GM10266 (cell line): ENCODE results near the gene MSL3B.
"Not testable (repeated sequence)": the region's sequence is repeated elsewhere in the genome, so short reads cannot be mapped to it uniquely, and the experiment has no call there.

ENCODE experiments used
- DNase-seq: peaks from one replicate; pipeline ENCODE4 v3.0.0; 2012; ENCODE audit errors: extremely low spot score
- TF ChIP-seq, protein P1 (sequence below): IDR thresholded peaks from 2 replicates; pipeline ENCODE4 v1.5.1; 2012; ENCODE audit warnings: mild to moderate bottlenecking, low read depth; ENCODE audit not compliant: control insufficient read depth, insufficient read depth; ENCODE audit errors: missing control alignments

MSL3B gene

DNA sequence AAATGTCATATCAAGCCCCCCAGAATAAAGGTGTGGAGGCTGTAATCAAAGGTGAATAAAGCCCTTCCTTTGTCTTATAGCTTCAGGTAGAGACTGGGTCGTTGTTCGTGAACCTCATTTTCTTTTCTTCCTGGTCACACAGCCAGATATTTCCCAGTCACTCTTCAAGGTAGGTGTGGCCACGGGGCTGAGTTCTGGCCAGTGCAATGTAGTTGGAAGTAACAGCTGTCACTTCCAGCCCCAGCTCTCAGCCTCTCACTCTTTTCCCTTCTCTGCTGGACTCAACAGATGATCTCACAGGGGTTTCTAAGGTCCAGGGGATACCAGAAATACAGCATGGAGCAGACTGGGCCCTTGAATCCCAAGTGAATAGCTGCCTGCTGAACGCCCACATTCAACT lies 33.2 kb upstream of the MSL3B start:
- TF ChIP-seq, protein P1, sequence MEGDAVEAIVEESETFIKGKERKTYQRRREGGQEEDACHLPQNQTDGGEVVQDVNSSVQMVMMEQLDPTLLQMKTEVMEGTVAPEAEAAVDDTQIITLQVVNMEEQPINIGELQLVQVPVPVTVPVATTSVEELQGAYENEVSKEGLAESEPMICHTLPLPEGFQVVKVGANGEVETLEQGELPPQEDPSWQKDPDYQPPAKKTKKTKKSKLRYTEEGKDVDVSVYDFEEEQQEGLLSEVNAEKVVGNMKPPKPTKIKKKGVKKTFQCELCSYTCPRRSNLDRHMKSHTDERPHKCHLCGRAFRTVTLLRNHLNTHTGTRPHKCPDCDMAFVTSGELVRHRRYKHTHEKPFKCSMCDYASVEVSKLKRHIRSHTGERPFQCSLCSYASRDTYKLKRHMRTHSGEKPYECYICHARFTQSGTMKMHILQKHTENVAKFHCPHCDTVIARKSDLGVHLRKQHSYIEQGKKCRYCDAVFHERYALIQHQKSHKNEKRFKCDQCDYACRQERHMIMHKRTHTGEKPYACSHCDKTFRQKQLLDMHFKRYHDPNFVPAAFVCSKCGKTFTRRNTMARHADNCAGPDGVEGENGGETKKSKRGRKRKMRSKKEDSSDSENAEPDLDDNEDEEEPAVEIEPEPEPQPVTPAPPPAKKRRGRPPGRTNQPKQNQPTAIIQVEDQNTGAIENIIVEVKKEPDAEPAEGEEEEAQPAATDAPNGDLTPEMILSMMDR: no peak
- DNase-seq: no peak

DNA sequence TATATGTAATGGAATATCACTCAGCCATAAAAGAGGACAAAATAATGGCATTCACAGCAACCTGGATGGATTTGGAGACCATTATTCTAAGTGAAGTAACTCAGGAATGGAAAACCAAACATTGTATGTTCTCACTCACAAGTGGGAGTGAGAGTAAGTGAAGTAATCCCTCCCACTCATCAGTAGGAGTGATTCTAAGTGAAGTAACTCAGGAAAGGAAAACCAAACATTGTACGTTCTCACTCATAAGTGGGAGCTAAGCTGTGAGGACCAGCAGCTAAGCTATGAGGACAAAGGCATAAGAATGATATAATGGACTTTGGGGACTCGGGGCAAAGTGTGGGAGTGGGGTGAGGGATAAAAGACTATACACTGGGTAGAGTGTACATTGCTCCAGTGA lies 28.1 kb upstream of the MSL3B start:
- DNase-seq: not testable (repeated sequence)

DNA sequence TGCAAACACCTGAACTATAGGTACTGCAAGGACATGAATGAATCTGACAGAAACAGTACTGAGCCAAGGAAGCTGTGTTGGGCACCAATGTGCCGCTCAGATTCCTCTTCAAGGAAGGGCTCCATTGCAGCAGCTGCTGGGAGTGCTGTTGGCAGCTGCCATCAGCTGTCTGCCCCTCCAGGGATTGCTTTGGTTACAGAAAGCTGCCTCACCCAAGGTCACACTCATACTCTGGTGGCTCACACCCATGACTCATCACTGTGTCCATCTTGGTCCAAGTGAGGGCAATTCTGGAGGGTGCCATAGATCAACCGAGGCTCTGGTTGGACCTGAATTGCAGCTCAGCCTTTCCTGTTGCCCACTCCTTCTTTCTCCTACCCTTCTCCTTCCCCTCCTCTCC lies 24.6 kb upstream of the MSL3B start:
- TF ChIP-seq, protein P1: no peak
- no peak for DNase-seq

DNA sequence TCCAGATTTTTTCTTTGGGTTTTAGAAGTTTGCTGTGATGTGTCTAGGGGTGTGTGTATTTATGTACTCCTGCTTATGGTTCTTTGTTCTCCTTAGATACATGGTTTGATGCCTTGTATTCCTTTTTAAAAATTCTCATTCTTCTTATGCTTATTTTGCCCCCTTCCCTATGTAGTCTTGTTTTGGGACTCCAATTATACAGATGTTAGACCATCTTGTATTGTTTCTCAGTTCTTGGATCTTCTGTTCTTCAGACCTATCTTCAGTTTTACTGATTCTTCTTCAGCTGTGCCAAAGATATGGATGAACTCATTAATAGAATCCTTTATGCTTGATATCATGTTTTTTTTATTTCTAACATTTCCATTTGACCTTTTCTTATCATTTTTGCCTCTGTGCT lies 14.2 kb upstream of the MSL3B start:
- no peak for DNase-seq
- TF ChIP-seq, protein P1: no peak

DNA sequence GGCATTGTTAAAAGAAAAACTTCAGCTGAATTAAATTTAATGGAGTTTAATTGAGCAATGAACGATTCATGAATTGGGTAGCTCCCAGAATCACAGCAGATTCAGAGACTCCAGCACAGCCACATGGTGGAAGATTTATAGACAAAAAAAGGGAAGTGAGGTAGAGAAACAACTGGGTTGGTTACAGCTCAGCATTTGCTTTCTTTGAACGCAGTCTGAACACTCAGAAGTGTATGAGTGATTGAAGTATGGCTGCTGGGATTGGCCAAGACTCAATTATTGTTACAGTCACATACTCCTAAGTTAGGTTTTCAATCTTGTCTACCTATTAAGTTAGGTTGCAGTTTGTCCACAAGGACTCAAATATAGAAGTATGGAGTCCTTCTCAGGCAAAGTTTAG lies 3.9 kb upstream of the MSL3B start:
- not testable (repeated sequence) for DNase-seq

DNA sequence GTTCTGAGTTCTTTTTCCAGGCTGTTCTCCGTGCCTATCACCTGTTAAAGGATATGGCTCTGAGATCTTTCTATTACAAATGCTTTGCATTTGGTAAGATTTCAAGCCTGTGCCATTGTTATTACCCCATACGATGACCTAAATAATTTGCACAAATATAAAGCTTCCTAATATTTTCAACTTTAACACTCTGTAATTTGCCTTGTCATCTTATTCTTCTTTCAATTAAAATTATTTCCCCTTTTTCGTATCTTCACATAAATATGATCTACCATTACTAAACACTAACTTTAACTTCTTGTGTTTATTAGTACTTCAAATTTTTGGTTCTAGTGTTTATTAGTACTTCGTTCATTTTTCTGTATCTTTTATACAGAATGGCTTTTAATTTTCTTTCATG lies 3.2 kb upstream of the MSL3B start:
- TF ChIP-seq, protein P1: no peak

DNA sequence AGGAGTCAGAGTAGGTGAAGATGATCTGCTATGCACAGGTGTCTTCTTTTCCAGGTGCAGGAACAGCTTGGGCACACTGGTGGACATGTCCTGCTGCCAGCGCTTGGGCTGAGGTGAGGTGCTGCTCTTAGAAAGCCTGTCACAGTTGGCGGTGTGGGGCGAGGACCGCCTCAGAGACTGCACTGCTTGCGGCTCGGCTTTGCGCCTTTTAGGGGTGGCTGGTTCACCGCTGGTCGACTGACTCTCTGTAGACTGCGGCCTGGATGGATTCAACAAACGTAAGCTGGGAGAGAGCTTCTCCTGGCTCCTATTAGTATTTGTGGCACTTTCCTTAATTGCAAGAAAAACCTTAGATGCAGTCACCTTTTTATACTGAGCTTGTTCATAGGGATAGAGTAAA lies 1.7 kb downstream of the MSL3B start:
- TF ChIP-seq, protein P1: no peak
- no peak for DNase-seq

More for the DNA sequence above, 3.2 kb upstream of the MSL3B start:
- no peak for DNase-seq

DNA sequence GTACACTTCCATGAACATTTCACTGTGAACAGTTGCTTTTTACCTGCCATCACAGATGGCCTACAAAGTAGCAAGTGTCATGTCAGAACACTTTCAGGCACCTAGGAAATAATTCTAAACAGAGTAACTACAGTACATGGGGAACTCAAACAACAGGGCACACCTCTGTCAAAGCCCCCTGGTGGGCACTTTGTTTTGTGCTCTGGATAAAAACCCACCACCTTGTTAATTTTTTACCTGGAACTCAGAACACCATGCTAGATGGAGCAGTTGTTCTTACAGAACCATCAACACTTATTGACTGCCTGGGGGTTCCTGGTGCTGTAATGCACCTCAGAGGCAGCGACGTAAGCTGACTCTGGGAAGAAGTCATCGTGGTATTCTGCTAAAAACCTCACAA lies 2.3 kb downstream of the MSL3B start:
- no peak for DNase-seq
- TF ChIP-seq, protein P1: no peak
